NCI-H524 treated with DMSO at 0.1 percent for 48 hours (cell line): ENCODE data around the gene PROSER2.

ENCODE experiments used
- DNase-seq: peaks from one replicate; lab custom pipeline; 2025; lab: John Stamatoyannopoulos, UW

Gene PROSER2

GRCh38 chr10:11909618-11910017 lies 86.5 kb downstream of the PROSER2 start:
- no peak for DNase-seq

GRCh38 chr10:11910102-11910501 lies 86.9 kb downstream of the PROSER2 start:
- no peak for DNase-seq

- DNase-seq, result no peak
These were observed 90.0 kb downstream of the PROSER2 start for GRCh38 chr10:11913079-11913641.

GRCh38 chr10:11918384-11918783 lies 95.2 kb downstream of the PROSER2 start:
- DNase-seq, result no peak

- DNase-seq, result no peak
These were observed 96.1 kb downstream of the PROSER2 start for GRCh38 chr10:11919271-11919670.
